ENCODE data around the gene ZCCHC3.

- TF ChIP-seq CTCF (IDR thresholded peaks at IDR 0.05) (no peak), POLR2AphosphoS5 (IDR thresholded peaks at IDR 0.05) (no peak)
Measured at GRCh38 chr20:348972-349841, 51.8 kb downstream of the ZCCHC3 start.

Data from stomach (tissue), 4 donors.